Embryonic facial prominence (tissue), 1 donor: ENCODE results near the gene MC2R.
"Not testable (repeated sequence)": the region's sequence is repeated elsewhere in the genome, so short reads cannot be mapped to it uniquely, and the experiment has no call there.

Experiments
- DNase-seq: peaks from one replicate; pipeline ENCODE4 v3.0.0-alpha.2; 2016; ENCODE audit errors: extremely low spot score

The MC2R gene

DNA sequence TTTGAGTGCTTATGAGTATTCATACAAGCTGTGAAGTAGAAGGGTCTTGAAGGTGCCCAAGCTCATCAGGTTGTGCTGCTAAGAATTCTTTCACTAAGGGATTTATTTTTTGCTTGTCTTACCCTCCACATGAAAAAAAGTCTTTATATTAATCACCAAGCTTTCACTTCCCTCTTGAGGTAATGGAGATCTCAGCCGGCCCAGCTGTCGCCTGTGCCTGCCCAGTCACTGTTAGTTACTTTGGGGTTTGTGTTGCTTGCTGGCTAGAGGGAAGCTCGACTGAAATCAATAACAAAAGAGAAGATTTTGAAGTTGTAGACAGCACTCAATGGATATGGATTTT lies 21.9 kb downstream of the MC2R start:
- no peak for DNase-seq

DNA sequence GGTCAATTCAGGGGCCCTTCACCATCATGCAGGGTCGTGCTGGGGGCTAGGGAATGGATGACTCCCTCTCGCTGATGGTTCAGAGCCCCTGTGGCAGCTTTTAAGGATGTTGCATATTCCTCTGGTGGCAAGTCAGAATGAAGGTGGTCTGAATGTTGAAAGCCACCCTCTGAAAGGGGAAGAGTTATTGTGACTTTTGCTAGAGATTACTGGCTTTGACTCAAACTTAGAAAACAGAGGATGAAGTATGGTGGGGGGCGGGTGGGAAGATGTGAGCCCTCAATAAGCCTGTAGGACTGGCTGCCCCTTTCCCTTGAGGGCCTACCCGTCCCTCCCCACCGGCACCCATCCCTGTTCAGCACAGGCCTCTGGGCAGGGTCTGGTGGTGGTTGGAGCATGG lies 23.2 kb downstream of the MC2R start:
- DNase-seq = no peak

DNA sequence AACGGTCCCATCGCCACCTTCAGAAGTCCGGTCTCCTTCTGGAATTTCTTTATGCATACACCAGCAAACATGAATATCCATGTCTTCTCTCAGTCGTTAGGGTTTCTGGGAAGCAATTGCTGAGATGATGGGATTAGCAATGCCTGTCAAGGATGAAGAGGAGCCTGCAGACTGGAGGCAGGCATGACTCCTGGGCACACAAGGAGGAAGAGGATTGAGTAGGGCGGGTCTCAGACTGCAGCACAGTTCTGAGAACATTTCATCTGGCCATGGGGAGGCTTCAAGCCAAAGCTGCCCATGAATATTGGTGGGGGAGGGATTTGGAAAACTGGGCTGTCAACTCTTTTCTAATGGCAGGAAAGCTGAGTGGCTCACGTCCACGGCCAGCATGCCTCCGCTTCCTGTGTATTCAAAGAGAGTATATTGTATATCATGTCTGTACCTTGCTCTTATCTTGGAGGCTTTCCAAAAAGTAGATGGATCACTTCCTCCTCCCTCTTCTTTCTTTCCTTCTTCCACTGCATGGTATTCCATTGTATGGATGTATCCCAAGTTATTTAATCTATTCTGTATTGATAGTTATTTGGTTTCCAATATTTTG lies 24.5 kb downstream of the MC2R start:
- DNase-seq = no peak

DNA sequence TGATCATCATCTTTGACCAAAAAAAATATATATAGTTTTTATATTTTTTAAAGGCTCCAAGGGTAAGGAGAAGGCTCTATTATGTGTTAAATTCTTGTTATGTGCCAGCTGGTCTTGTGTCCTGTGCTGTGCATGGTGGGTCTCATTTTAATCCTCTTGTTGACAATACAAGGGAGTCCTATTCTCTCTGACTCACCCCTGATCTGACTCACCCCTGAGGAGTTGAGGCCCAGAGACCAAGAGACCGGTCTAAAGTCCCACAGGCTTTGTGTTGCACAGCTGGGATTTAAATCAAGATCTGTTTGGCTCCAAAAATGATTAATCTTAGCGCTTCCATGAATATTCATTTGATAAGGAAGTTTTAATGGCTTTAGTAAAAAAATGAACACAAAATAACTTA lies 25.7 kb downstream of the MC2R start:
- DNase-seq = no peak

DNA sequence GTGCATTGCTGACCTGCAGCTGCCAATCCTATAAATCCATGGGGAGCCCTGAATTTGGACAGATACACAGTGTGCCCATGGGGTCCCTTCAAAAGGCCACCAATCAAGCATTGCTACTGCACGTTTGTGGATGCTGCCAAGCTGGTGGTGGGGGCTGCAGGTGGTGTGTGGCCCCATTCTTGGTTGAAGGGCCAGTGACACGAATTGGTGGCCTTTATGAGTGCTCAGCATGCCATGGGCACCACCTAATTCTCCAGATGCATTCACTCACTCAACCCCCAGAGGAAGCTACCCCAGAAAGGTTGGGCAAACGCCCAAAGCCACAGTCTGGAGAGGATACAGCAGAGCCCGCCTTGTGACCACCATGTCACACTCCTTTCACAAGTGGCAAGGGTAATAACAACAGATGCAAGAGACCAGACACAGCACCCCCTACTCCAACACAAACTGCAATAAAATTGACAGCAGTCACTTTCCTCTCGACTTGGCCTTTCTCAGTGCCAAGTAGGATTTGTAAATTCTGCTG lies 27.1 kb downstream of the MC2R start:
- no peak for DNase-seq

DNA sequence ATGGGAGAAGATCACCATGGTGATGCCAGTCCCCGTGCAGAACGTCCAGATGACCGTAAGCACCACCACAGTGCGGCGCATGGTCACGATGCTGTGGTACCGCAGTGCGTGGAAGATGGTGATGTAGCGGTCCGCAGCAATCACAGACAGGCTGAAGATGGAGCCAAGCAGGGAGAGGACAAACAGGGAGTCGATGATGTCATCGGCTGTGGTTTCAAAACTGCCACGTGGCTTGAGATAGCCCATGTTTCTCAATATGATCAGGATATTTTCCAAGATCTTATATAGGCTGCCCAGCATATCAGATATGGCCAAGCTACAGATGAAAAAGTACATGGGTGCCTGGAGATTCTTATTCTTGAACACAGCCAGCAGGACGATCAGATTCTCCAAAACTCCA lies 30.3 kb downstream of the MC2R start:
- DNase-seq = no peak

DNA sequence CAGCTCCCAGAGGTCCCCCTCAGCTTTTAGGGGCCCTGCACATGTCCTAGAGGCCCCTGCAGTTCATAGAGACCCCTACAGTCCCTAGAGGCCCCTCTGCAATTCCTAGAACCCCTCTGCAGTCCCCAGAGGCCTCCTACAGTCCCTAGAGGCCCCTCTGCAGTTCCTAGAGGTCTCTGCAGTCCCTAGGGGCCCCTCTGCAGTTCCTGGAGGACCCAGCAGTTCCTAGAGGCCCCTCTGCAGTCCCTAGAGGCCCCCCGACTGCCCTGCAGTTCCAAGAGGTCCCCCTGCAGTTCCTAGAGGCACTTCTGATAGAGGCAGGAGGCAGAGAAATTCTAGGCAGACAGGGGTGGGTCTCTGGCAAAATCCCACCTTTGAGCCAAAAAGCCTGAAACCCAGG lies 35.4 kb downstream of the MC2R start:
- DNase-seq = no peak

DNA sequence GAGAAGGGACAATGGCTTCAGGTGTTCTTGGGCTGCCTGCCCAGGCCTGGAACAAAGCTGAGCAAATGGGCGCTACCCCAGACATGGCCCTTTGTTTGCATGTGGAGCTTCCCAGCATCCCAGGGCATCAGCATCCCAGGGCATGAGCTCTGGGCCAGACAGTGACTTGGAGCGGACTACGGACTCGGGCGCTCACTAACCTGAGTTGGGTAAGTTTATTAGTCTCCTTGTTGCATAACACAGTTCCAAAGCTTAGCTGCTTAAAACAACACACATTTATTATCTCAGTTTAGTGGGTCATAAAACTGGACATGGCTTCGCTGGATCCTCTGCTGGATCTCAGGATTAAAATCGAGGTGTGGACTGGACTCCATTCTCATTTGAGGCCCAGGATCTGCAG lies 35.8 kb downstream of the MC2R start:
- DNase-seq = no peak

DNA sequence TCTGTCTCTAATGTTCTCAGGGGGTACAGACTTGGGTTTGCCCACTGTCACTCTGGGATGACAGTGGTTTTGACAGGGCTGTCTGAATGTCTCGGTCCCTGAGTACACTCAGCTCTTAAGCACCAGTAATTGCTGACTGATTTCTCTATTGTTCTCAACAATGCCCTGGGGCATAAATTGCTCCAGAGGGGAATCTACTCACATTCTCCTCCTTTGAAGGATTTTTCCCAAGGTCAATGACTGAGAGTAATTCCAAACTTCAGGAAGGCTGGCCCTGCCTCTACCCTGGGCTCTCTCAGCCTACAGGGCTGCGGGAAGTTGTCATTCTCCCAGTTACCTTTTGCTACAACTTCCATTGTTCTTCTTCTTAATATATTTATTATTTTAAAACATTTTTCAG lies 36.5 kb downstream of the MC2R start:
- no peak for DNase-seq

DNA sequence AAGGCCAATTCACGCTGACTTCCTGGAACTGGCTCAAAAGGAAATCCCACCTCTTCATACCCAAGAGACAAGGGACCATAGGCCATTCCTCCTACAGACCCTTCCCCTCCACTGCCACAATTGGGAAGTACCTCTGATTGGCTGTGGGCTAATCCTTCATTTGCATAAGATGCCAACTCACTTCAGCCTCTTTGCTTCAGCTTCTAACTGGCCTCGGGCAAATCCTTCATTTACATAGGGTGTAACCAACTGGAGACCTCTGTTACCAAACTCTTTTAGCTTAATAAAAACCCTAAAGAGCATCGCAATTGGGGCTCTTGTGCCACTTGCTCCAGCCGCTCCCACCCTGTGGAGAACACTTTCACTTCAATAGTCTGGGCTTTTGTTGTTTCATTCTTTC lies 38.2 kb downstream of the MC2R start:
- no peak for DNase-seq

DNA sequence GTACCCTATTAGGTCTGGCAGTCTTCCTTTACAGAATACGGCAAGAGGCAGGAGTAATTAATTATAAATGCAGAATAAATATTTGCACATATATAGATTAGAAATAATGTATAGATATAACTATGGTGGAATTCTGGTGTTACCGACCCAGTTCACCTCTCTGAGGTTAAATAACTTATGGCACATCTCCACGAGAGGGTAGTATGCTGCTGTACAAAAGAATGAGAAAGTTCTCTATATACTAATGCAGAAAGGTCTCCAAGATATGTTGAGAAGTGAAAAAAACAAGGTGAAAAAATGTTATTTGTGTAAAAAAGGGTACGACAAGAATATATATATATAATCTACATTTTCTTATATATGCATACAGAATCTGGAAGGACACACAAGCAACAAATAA lies 40.8 kb downstream of the MC2R start:
- DNase-seq = no peak

DNA sequence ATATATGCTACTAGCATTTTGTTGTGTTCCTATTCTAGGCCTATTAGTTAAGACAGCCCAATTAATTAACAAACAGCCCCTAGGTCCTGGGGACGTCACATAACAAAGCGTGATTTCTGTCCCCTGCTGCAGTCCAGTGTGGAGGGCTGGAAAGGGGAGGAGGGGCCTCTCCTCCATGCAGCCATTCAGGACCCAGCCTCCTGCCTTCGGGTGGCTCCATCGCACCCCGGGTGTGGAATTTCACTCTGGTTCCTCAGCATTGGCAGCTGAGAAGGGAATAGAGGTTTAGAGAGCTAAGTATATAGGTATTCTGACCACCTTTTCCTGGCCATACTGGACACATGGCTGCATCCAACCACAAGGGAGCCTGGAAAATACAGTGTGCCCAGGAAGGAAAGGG lies 42.4 kb downstream of the MC2R start:
- no peak for DNase-seq

DNA sequence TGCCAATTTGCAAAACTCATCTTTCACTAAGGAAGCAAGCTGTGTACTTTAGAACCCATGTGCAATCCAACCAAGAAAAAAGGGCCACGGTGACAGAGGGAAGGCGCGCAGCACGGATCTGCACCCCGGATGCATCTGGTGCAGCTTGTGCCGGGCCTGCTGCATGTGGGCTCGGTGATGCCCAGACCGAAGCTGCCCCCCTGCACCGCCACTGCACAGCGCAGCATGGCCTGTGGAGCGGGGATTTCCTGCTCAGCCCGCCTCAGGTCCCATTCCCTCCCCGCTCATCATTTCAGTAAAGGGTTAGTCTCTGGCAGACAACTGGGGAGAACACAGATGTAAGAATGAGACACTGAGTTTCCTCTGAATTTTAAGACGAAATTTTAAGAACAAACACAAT lies 43.0 kb downstream of the MC2R start:
- no peak for DNase-seq

DNA sequence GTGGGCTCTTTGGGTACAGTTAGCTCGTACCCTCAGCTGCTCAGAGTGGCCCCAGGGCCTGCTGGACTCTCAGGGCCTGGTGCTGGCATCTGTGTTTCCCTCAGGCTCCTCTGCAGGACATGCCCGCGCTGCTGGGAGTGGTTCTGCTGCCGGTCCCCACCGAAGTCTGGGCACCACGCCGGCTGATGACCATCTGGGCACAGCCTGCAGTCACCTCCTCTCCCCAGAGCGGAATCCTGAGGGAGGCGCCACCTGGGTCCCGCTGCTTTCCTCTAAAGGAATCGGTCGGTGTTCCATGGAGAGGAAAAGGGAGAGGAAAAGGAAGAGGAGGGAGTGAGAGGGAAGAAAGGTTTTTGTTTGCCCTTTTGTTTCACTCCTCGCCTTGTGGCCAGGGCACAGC lies 43.6 kb downstream of the MC2R start:
- DNase-seq = no peak

DNA sequence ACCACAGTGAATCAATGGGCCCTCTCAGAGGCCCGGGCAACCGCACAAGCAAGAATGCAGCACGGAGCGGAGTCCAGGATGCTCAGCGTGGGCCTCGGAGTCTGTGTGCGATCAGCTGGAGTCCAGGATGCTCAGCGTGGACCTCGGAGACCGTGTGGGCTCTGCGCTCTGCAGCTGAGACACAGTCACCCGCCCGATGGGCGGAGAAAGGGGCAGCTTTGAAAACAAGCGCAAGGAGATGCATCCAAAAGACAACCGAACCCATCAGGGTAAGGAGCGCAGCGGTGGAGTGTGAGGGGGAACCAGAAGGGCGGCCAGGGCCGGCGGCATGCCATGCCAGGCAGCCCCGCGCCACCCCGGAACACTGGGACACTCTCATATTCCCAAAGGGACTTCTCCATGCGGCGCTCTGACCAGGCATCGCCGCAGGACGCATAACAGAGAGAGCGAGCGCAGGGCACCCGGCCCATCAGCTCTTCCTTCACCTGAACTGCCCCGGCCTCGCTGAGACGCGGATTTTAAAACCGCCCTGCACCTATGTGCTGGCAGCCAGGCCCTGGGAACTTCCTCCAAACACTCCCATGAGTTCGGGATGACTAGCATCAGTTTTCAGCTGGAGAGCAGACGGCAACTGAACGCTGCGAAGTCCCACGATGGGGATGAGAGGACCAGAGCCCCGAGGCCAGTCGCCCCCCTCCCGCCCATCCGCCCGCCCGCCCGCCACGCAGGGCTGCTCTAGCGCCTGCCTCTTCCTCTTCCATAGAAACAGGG lies 46.6 kb downstream of the MC2R start:
- DNase-seq = no peak

DNA sequence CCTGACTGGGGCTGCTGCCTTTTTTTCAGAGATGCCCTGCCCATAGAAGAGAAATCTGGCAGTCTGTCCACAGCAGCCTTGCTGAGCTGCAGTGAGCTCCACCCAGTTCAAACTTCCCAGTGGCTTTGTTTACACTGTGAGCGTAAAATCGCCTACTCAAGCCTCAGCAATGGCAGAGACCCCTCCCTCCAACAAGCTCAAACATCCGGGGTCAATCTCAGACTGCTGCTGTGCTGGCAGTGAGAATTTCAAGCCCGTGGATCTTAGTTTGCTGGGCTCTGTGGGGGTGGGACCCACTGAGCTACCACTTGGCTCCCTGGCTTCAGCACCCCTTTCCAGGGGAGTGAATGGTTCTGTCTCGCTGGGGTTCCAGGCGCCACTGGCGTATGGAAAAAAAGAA lies 52.4 kb downstream of the MC2R start:
- not testable (repeated sequence) for DNase-seq

DNA sequence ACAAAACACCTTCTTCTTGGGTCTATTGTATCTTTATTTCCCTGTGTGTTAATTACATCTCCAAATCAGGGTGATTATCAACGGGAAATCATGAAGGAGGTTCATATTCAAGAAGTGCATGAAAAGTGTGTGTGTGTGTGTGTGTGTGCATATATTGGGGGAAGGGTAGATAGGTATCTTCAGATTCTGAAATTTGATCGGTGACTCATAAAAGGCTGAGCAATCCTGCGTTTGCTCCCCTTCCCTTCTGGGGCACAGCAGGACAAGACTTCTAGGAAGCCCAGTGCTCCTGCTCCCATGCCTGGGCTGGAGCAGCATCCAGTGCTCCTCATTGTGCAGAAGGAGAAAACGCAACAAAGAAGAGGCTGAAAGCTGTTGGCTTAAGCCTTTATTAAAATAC lies 65.5 kb downstream of the MC2R start:
- no peak for DNase-seq

DNA sequence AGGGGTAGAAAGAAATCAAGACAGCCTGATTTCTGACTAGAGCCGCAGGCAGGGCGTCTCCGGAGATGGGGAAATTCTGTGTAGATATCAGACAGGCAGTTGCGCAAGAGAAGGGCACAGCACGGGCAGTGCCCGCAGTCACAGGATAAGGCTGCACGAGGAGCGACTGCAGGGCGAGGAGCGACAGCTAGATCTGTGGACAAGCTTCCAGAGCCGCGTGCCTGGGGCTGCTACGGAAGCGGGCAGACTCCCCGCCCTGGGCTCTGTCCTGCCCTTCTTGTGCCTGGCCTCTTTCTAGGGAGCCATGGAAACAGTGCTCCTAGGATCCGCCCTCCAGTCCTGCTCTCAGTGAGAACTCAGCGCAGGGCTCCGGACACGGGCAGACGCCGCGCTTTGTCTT lies 78.8 kb downstream of the MC2R start:
- no peak for DNase-seq

DNA sequence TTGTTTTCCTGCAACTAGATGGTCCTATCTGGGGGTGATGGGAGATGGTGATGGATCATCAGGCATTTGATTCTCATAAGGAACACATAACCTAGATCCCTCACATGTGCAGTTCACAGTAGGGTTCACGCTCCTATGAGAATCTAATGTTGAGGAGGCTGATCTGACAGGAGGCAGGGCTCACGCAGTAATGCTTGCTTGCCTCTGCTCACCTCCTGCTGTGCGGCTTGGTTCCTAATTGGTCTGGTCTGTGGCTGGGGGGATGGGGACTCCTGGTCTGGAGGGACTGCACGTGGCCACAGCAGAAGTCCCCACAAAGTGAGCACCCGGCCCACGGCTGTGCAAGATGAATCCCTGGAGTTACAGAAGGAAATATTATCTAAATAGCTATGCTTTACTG lies 80.1 kb downstream of the MC2R start:
- no peak for DNase-seq

DNA sequence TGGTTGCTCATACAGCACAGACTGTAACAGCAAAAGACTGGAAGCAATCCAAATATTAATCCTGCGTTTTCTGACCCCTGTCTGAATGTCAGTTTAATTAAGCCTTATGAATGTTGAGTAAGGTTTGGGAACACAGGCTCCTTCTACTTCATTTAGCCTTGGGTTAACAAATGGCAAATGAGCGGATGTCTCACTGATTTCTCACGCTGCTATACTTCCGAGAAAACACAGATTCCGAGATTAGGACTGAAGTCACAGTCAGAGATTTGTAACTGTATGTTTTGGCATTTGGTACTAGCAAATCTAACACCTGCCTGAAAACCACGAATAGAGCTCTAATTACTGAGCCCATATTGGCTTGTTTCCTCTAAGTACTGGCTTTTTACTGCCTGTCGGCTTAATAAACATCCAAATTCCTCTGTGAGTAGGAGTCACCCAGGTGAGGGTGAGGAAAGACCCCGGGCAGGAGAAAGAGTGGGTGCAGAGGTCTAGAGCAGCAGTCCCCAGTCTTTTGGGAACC lies 80.8 kb downstream of the MC2R start:
- DNase-seq = no peak
